GM06990 (cell line): ENCODE measurements around the gene DYRK2.
A peak's percentile ranks its signal among the peaks of the same experiment; 100 is the strongest.

ENCODE experiments used
- DNase-seq: peaks from one replicate; pipeline ENCODE4 v3.0.0-alpha.2; 2011; ENCODE audit not compliant: insufficient read length; ENCODE audit errors: extremely low read depth
- H3K27me3 ChIP-seq: replicated peaks from 2 replicates; pipeline ENCODE4 v1.6.0; 2011; ENCODE audit warnings: low read length; ENCODE audit not compliant: control insufficient read depth, insufficient read depth
- H3K36me3 ChIP-seq: 2 replicates; pipeline ENCODE4 v1.5.1; 2011; ENCODE audit warnings: low read length; ENCODE audit not compliant: control insufficient read depth, insufficient read depth
- H3K4me3 ChIP-seq: replicated peaks from 2 replicates; pipeline ENCODE4 v1.5.1; 2011; ENCODE audit warnings: low read depth, mild to moderate bottlenecking, control low read depth, low read length
- TF ChIP-seq, protein P1 (sequence below): IDR thresholded peaks from 2 replicates; pipeline ENCODE4 v1.5.1; 2011; ENCODE audit warnings: low read length, control low read depth, mild to moderate bottlenecking, inconsistent platforms; ENCODE audit not compliant: insufficient read depth, poor library complexity, severe bottlenecking

The DYRK2 gene

DNA sequence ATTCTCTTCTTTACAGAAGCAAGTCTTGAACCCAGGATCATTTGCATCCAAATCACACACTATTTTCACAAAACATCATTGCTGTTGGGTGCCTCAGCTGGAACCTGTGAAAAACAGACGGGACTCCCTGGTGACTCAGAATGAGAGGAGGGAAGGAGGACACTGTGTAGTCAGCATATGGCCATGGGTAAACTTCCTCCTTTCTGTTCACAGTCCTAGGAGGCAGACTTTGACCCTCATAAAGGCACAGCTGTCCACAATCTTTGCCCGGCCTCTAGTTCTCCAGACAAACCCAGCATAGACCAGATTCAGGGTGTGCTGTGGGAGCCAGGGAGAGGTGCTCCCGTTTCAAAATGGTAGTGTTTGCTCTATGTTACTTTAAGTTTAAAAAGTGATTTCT lies 62.0 kb downstream of the DYRK2 start:
- peak; percentile 50 for DNase-seq
- Histone ChIP-seq H3K27me3 (no peaks in the 10 kb centered on the region), H3K4me3 (no peak overlapping the region), H3K36me3 (no peaks in the 10 kb centered on the region)
- TF ChIP-seq, protein P1, sequence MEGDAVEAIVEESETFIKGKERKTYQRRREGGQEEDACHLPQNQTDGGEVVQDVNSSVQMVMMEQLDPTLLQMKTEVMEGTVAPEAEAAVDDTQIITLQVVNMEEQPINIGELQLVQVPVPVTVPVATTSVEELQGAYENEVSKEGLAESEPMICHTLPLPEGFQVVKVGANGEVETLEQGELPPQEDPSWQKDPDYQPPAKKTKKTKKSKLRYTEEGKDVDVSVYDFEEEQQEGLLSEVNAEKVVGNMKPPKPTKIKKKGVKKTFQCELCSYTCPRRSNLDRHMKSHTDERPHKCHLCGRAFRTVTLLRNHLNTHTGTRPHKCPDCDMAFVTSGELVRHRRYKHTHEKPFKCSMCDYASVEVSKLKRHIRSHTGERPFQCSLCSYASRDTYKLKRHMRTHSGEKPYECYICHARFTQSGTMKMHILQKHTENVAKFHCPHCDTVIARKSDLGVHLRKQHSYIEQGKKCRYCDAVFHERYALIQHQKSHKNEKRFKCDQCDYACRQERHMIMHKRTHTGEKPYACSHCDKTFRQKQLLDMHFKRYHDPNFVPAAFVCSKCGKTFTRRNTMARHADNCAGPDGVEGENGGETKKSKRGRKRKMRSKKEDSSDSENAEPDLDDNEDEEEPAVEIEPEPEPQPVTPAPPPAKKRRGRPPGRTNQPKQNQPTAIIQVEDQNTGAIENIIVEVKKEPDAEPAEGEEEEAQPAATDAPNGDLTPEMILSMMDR: no peak

- H3K4me3 ChIP-seq: no peak overlapping the region
- TF ChIP-seq, protein P1: no peak
- no peak for DNase-seq
- no peaks in the 10 kb centered on the region for H3K36me3 ChIP-seq
- H3K27me3 ChIP-seq: no peaks in the 10 kb centered on the region
Observed at GRCh38 chr12:67712011-67712410, 63.5 kb downstream of the DYRK2 start.

DNA sequence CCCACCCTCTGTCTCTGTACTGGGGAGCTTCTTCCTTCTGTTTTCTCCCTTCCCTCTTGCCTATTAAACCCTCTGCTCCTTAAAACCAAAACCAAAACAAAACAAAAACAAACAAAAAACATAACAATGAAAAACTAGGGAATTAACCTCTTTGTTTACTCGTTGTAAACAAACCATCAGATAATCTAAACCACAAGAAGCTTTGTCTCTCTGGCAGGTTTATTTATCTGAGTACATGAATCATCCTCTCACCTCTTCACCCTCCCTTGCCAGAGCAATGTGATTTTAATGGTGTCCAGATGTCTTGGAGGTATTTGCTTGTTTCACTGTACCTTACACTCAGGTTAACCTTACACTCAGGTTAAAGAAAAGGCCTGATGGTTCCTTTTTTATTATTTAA lies 66.1 kb downstream of the DYRK2 start:
- Histone ChIP-seq H3K27me3 (no peaks in the 10 kb centered on the region), H3K36me3 (no peaks in the 10 kb centered on the region), H3K4me3 (no peak overlapping the region)
- no peak for DNase-seq
- TF ChIP-seq, protein P1: no peak
